ENCODE data around the gene PUS1.
"Not testable (repeated sequence)": the region's sequence is repeated elsewhere in the genome, so short reads cannot be mapped to it uniquely, and the experiment has no call there.

PUS1 gene

DNA sequence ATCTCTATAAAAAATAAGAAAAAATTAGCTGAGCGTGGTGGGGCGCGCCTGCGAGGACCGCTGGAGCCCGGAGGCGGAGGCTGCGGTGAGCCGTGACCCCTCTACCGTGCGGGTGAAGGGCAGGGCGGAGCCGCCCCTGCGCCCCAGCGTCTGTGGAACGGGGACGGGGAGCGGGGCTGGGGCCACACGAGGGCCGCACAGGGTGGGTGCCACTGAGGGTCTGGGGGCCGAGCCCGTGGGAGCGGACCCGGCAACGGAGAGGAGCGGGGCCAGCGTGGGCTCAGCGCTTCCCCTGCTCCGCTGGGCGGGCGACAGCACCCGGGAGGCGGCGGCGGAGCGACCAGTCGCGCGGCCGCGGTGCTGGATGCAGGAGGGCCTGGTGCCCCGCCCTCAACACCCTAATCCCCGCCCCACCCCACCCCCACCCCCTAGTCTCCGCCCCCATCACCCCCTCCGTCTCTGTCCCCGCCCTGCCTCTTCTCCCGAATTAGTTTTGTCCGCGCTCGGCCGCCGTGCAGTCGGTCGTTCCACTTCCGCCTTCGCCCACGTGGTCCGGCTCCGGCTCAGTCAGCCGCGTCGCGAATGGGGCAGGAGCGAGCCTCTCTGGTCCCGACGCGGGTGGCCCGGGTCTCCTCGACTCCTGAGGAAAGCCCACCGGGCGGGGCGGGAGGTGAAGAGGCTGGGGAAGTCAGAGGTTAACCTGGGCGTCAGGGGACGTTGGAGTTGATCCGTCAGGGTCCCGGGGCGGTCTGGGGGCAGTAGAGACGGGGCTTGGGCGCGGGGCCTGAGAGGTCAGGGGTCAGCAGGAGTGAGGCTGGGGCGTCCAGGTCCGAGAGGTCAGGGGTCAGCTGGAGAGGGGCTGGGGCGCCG lies at the start of gene PUS1:
Gene PUS1 (plus strand): TSS at position 566 of the 870 bp plus-strand sequence. CDS start 447 bp downstream, outside the sequence.
- DNase-seq = peak; percentile 95

DNA sequence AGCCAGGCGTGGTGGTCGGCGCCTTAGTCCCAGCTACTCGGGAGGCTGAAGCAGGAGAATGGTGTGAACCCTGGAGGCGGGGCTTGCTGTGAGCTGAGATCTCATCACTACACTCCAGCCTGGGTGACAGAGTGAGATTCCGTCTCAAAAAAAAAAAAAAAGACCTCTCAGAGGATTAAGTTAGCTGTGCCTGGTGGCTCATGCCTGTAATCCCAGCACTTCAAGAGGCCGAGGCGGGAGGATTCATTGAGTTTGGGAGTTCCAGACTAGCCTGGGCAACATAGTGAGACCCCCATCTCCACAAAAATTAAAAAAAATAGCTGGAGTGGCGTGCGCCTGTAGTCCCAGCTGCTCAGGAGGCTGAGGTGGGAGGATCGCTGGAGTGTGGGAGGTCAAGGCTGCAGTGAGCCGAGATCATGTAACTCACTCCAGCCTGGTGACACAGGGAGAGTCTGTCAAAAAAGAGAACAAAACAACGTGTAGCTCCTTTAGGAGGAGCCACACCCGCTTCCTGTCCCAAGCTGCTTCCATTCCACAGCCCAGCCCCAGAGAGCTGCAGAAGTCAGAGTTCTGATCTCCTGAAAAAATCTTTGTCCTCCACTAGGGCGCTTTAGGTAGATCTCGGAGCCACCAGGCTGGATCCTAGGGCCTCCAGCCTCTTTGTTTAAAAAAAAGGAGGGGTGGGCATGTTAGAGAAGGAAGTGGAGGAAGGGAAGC lies 46.1 kb upstream of the PUS1 start:
- DNase-seq = no peak

DNA sequence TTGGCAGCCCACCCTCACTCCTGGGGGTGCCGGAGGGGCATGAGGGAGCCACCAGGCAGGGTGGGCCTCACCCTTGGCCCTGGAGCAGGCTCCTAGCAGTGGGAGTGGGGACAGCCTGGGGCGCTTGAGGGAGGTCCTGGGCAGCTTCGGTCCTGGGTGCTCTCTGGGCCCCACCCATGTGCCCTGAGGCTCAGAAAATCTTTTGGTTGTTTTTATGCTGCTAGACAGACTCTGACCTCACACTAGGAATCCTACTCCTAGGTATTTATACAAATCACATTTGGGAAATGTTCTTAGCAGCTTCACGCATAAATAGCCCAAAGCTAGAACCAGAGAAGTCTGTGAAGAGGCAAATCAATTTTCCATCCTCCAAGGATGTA lies 45.6 kb upstream of the PUS1 start:
- no peak for DNase-seq

DNA sequence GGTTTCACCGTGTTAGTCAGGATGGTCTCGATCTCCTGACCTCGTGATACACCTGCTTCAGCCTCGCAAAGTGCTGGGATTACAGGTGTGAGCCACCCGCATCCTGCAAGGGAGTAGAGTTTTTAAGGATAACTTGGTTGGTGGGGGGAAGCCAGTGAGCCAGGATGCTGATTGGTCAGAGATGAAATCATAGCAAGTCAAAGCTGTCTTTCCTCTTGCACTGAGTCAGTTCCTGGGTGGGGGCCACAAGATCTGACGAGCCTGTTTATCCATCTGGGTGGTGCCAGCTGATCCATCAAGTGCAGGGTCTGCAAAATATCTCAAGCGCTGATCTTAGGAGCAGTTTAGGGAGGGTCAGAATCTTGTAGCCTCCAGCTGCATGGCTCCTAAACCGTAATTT lies 44.0 kb upstream of the PUS1 start:
- not testable (repeated sequence) for DNase-seq

DNA sequence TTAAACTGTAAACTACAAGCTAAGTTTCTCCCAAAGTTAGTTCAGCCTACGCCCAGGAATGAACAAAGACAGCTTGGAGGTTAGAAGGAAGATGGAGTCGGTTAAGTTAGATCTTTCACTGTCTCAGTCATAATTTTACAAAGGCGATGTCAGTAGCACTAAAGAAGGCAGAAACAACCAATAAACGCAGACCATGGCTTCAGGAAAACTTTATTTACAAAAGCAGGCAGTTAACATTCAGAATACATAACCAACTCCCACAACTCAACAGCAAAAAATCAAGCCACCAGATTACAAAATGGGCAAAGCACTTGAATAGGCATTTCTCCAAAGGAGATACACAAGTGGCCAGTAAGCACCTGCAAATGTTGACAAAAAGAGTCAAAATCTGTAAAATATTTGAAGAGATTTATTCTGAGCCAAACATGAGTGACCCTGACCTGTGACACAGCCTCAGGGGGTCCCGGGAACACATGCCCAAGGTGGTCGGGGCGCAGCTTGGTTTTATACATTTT lies 43.5 kb upstream of the PUS1 start:
- DNase-seq = no peak

DNA sequence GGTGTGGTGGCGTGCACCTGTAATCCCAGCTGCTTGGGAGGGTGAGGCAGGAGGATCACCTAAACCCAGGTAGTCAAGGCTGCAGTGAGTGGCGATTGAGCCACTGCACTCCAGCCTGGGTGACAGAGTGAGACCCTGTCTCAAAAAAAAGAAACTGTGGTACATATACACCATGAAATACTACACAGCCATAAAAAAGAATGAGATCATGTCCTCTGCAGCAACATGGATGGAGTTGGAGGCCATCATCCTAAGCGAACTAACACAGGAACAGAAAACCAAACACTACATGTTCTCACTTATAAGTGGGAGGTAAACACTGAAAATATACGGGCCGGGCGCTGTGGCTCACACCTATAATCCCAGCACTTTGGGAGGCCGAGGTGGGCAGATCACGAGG lies 37.4 kb upstream of the PUS1 start:
- not testable (repeated sequence) for DNase-seq

DNA sequence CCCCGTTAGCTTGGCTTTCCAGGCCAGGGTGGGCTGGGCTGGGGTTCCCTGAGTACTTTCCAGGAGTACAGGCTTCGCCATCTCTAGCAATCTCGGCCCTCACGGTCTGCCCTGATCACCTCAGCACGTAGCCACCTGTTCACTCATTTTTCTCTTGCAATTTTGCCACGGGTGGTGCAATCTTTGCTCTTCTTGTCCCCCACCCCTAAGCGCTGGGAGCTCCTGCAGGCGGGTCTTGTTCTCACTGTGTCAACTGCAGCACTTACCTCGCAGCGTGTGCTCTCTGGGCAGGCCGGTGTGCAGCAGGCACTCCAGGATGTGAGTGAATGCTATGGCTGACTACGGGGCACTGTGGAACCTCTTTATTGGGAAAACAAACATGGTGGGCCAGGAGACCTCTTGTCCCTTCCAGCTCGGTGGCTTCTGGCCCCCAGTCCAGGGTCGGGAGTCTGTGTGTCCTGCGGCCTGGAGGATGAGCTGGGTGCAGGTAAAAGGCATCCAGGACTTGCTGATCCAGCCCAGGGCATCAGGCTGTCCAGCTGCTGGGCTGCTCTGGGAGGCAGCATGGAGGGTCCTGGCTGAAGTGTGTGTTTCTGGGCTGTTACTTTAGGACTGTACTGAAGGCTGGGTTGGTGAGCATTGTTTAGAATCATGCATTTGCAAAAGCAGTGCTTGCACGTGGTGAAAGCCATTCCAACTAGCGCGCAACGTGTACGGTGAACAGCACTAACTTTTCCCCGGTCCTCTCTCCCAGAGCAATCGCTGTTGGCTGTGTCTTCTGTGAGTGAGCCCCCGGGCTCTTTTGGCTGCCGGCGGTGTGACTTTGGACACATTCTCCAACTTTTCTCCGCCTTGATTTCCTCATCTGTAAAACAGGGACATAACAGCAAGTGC lies 36.1 kb upstream of the PUS1 start:
- DNase-seq = peak; percentile 10

DNA sequence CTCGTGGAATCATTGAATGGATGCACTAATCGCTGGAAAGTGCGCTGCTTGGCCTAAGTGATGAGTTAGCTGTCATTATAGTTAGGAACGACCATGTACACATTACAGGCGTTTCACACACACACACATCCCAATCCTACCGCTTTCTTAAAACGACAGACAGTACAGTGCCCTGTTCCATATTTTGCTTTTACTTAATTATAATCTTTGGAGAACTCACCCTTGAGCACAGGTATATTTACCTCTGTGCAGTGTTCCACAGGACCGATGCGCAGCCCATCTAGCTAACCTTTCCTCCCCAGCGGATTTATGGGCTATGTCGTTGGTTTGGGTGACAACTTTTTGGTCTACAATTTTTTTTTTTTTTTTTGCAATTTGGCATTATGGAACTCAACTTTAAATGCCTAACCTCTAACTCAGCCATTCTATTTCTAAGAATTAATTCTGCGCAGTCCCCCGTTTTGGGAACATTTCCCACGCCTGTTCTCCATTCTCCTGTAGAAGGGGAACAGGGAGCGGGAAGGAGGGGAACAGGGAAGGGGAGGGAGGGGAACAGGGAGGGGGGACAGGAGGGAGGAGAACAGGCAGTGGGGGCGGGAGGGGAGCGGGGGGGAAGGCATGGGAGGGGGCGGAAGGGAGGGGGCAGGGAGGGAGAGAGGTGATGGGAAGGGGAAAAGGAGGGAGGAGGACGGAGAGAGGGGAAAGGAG lies 35.3 kb upstream of the PUS1 start:
- DNase-seq = no peak

DNA sequence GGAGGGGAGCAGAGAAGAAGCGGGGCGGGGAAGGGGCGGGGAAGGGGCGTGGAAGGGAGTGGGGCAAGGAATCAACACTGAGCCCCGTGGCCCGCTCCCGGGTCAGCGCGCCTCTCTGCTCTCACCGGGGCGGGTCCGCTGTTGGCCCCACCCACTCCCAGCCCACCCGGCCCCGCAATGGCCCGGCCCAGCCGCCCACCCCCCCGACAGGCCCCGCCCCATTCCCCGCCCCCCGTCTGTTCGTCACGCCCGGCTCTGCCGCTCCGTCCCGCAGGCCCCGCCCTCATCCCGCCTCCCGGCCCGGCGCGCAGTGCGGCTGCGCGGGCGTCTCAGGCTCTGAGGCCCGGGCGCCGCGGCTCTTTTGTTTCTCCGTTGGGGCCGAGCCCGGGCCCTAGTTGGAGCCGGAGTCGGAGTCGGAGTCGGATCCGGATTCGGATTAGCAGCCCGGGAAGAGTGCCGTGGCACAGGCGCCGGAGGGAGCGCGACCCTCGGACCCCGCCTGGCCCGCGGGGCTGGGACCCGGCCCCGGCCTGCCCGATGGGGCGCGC lies 34.7 kb upstream of the PUS1 start, which contains the start of gene ULK1:
Gene ULK1 (plus strand): TSS at position 310 of the 548 bp plus-strand sequence. CDS start 380 bp downstream, outside the sequence.
- DNase-seq = peak; percentile 96

DNA sequence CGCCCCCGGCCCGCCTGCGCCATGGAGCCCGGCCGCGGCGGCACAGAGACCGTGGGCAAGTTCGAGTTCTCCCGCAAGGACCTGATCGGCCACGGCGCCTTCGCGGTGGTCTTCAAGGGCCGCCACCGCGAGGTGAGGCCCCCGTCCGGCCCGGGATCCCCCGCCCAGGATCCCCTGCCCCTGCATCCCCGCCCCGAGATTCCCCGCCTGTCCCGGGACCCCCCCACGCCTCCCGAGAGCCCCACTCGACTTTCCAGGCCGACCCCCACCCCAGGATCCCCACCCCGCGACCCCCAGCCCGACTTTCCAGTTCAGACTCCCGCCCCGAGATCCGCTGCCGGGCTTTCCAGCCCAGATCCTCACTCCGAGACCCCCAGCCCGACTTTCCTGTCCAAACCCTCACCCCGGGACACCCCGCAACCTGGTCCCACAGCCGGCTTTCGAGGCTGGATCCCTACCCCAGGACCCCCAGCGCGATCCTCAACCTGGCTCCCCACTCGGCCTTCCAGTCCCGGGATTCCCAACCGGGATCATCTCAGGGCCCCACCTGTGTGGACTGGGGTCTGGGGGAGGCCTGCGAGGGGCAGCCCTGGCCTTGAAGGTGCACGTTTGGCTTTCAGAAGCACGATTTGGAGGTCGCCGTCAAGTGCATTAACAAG lies 34.0 kb upstream of the PUS1 start:
- no peak for DNase-seq

DNA sequence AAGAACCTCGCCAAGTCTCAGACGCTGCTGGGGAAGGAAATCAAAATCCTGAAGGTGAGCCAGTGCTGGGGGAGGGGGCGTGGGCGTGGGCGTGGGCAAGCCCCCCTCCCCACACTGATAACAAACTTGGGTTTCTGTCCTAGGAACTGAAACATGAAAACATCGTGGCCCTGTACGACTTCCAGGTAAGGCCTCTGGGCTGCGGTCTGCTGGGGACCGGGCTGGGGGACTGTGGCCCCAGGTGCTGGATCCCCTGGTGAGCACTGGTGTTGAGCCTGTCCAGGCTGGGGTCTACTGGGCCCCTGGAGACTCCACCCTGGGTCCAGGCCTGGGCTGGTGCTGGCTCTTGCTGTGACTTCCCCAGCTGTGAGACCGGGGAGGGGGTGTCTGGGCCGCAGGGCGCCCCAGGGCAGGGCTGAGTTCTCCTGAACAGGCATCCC lies 33.4 kb upstream of the PUS1 start:
- no peak for DNase-seq

DNA sequence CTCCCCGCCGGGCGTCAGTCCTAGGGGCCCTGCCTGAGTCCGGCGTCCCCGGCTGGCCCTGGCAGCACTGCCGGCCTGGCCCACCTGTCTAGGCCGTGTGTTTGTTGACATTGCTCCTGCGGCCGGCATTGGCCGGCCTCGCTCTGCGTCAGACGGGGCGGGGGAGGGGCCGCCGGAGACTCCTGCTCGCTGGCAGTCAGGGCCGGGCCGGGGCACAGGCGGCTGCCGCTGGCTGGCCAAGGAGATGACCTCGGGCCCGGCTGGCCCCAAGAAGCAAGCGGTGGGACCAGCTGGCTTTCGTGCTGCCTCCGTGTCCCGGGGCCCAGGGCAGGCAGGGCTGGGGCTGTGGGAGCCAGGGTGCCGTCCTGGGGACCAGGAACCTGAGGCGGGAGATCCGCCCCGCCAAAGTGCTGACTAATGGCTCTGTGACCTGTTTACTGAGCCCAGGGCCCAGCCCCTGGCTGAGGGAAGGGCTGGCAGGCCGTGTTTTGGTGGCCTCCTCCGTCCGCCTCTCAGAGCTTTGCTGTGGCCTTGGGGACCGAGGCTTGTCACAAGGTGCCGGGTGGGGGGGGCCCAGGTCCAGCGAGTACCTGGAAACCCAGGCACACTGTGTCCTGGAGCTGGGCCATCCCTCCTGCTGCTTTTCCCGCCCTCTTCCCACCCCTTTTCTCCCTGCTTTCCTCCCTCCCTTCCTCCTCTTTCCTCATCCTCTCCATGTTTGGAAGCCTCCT lies 32.8 kb upstream of the PUS1 start:
- DNase-seq = peak; percentile 89

DNA sequence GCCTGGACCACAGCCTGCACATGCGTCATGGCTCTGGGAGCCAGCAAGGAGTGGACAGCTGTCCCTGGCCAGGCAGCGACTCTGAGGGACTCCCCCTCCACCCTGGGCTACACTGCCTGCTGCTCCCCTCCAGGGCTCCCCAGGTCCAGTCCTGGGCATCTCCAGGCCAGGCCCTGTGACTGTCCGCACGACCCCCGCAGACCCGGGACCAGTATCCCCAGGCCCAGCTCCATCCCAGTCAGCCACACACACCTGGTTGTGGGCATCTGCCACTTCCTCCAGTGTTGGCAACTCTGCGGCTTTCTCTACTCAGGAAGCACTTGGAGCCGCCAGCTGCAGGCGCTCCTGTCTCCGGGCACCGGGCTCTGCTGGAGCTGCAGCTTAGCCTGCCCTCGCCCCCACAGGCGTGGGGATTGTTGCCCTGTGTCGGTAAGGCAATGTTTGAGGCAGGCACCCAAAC lies 32.2 kb upstream of the PUS1 start:
- no peak for DNase-seq

DNA sequence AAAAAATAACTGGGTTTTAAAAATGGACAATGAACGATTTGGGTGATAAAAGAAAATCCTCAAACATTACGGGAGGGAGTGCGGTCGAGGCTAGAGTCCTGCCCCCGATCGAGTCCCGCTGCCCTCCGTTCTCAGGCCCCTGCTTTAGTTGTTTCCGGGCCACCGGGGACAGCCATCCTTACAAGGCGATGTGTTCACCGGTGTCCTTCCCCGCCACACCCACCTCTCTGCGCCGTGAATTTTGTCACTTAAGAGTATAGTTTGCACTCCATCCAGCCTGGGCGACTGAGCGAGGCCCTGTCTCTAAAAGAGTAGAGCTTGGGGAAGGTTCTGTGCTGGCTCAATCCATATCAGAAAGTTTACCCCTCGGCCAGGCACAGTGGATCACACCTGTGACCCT lies 31.8 kb upstream of the PUS1 start:
- no peak for DNase-seq

DNA sequence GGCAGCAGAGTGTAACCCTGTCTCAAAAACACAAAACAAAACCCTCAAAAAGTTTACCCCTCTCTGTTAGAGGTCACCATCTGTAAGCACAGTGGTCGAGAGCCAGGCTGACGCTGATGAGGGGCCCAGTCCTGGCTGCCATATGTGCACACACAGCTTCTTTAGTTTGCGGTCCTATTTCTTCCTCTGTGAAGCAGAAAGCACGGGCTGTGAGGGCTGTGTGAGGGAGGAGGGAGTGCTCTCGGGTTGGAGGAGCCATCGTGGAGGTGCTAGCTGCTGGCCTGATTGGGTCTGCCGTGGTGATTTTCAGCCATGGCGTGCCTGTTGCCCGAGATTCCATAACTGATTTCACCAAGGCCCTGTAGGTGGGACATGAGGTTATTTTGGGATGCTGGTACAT lies 31.2 kb upstream of the PUS1 start:
- no peak for DNase-seq

DNA sequence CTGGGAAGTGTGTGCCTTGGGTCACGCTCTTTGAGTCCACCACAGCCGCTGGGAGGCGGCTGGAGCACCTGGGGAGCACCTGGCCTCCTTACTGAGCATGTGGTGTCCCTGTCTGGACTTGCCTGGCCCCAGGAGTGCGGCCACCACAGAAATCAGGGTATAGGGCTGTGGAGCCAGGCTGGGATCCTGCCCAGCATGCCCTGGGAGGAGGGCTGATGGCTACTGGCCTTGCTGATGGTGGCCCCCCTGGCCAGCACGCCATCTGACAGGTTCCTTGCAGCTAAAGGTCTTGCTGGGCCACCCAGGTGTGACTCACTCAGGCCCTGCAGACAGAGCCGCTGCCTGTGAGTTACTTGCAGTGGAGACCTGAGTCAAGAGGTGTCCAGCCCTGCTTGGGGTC lies 28.7 kb upstream of the PUS1 start:
- peak; percentile 43 for DNase-seq

DNA sequence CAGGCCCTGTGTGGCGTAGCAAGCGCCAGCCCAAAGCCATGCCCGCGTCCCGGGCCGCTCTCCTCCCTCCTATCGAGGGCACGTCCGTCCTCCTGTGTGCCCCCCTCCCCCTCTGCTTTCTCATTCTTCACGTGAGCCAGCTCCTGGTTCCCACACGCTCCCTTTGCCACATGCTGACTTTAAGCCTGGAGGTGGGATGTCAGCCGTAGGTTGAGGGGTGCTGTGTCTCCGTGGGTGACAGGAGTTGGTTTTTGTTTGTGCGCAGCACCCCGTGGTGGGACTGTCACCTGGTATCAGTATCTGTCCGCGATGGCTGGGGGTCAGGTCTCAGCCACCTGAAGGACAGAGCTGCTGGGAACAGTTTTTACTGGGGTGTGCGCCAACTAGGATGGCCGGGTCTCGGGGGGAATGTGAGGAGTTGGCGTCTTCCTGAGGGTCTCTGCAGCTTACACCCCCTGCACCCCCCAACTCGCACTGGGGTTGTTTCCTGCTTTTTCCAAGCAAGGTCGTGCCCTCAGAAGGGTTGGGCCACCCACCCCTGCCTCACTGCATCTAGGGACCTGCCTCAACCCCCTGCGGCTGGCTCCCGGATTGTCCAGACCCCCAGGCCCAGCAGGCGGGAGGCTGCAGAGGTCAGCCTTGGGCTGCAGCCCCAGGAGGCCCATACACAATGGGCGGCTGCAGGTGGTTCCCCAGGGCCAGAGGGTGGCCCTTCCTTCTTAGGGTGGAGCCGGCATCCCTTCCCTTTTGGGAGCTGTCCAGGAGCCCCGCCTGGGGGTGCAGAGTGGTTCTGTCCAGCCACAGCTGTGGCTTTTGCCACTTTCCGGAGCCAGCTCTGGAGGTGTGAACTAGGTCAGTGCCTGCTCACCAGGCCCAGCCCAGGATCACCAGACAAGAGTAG lies 27.4 kb upstream of the PUS1 start:
- no peak for DNase-seq

DNA sequence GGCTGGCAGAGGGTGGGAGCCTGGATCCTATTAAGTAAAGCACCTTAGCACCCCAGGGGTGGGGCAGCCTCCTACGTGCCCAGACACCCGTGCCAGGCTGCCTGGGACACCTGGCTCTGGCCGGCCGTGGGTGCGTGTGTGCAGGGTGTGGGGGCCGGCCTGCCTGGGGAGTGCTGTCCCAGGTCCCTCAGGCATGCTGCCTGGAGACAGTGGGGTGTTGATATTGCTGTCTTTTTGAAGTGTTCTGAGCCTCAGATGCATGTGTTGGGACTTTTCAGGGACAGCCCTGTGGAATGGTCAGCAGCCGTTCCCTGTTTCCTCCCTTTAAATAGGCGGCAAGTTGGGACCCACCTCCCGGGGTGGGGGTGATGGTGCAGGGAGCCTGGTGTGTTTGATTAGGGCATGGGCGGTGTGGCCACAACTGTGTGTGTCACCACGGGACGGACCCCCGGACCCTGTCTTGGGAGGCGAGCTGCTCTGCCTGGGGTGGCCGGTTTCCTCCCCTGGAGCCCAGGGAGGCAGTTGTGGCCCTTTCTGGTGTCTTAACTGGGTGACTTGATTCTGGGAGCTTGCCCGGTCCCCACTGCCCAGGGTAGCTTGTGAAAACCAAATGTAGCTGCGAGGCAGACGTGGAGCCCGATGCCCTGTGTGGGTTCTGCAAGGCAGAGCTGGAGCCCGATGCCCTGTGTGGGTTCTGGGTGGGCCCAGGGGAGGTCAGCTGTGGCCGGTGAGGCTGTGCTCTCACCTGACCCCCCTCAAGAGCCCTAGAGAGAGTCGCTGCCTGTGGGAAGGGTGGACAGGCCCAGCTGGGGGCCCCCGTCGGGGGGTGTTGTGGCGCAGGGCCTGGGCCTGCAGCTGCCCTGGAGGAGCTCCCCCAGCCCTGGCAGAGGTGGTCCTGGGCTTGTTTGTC lies 26.5 kb upstream of the PUS1 start:
- no peak for DNase-seq
